Measurements from ENCODE around the gene TEX29. TPM values are rescaled to one million over a fixed set of nuclear protein-coding genes. Genes with fewer than 3 reads are reported as not detected.

TEX29 gene
- polyA plus RNA-seq, 1 donor from 2014 or later: not detected

GRCh38 chr13:111327730-111328573, 7.5 kb downstream of the TEX29 start:
- TF ChIP-seq POLR2AphosphoS5 (IDR thresholded peaks at IDR 0.05): no peak
- TF ChIP-seq MXI1 (conservative IDR thresholded peaks at IDR 0.05; ENCODE audit: poor library complexity, severe bottlenecking): no peak
- no peak for TF ChIP-seq REST (IDR thresholded peaks at IDR 0.05; ENCODE audit: borderline replicate concordance)
- TF ChIP-seq RAD21 (conservative IDR thresholded peaks at IDR 0.05): no peak
- no peak for TF ChIP-seq SMC3 (conservative IDR thresholded peaks at IDR 0.05; ENCODE audit: poor library complexity)
- no peak for TF ChIP-seq EZH2 (IDR thresholded peaks at IDR 0.05; ENCODE audit: borderline replicate concordance, insufficient read depth, low read length, poor library complexity, severe bottlenecking)
- TF ChIP-seq CTCF (IDR thresholded peaks at IDR 0.05; ENCODE audit: poor library complexity, severe bottlenecking): no peak
- no peak for TF ChIP-seq TAF1 (IDR thresholded peaks at IDR 0.05; ENCODE audit: low read depth)
- TF ChIP-seq EP300 (conservative IDR thresholded peaks at IDR 0.05; ENCODE audit: poor library complexity, severe bottlenecking): no peak
- H3K36me3 ChIP-seq (ENCODE audit: insufficient read depth, low read length): no peaks in the 10 kb centered on the region
- H3K27me3 ChIP-seq (ENCODE audit: insufficient read depth, low read depth, low read length): no peaks in the 10 kb centered on the region
- H3K79me2 ChIP-seq (replicated peaks; ENCODE audit: insufficient read depth, low read length): no peaks in the 10 kb centered on the region
- no peaks in the 10 kb centered on the region for H3F3A ChIP-seq (ENCODE audit: insufficient read depth, low read length, poor library complexity, severe bottlenecking)
- H3K4me3 ChIP-seq (ENCODE audit: low read length): no peak overlapping the region
- no peak overlapping the region for H2AFZ ChIP-seq (ENCODE audit: low read depth, low read length)
- H3K9me2 ChIP-seq (ENCODE audit: insufficient read depth, low read length): no peaks in the 10 kb centered on the region
- no peaks in the 10 kb centered on the region for H4K20me1 ChIP-seq (ENCODE audit: insufficient read depth)
- no peak overlapping the region for H3K9ac ChIP-seq (ENCODE audit: low read length)
- no peak overlapping the region for H3K4me2 ChIP-seq (ENCODE audit: low read length)
- H3K27ac ChIP-seq (ENCODE audit: low read length): no peak overlapping the region
- H3K9me3 ChIP-seq (ENCODE audit: low read length): no peaks in the 10 kb centered on the region

- Histone ChIP-seq H3K9ac (ENCODE audit: low read length) (no peak overlapping the region), H3K79me2 (replicated peaks; ENCODE audit: insufficient read depth, low read length) (no peaks in the 10 kb centered on the region), H3K4me2 (ENCODE audit: low read length) (no peak overlapping the region), H3K27me3 (ENCODE audit: insufficient read depth, low read depth, low read length) (no peaks in the 10 kb centered on the region), H3K9me2 (ENCODE audit: insufficient read depth, low read length) (no peaks in the 10 kb centered on the region), H4K20me1 (ENCODE audit: insufficient read depth) (no peaks in the 10 kb centered on the region), H3K27ac (ENCODE audit: low read length) (no peak overlapping the region), H3K9me3 (ENCODE audit: low read length) (no peaks in the 10 kb centered on the region), H3K4me3 (ENCODE audit: low read length) (no peak overlapping the region), H3K36me3 (ENCODE audit: insufficient read depth, low read length) (no peaks in the 10 kb centered on the region), H2AFZ (ENCODE audit: low read depth, low read length) (no peak overlapping the region), H3F3A (ENCODE audit: insufficient read depth, low read length, poor library complexity, severe bottlenecking) (no peaks in the 10 kb centered on the region)
- no peak for TF ChIP-seq POLR2AphosphoS5 (IDR thresholded peaks at IDR 0.05)
- no peak for TF ChIP-seq CTCF (IDR thresholded peaks at IDR 0.05; ENCODE audit: poor library complexity, severe bottlenecking)
- no peak for TF ChIP-seq SMC3 (conservative IDR thresholded peaks at IDR 0.05; ENCODE audit: poor library complexity)
- no peak for TF ChIP-seq REST (IDR thresholded peaks at IDR 0.05; ENCODE audit: borderline replicate concordance)
- TF ChIP-seq TAF1 (IDR thresholded peaks at IDR 0.05; ENCODE audit: low read depth): no peak
- no peak for TF ChIP-seq EZH2 (IDR thresholded peaks at IDR 0.05; ENCODE audit: borderline replicate concordance, insufficient read depth, low read length, poor library complexity, severe bottlenecking)
Measured at GRCh38 chr13:111328574-111329410, 8.3 kb downstream of the TEX29 start.
